Thyroid gland (tissue), 4 donors: ENCODE measurements around the gene PCNX3. TPM values are rescaled to one million over a fixed set of nuclear protein-coding genes. Genes with fewer than 3 reads are reported as not detected.

Experiments
- DNase-seq, 2 donors: peaks; one replicate each; pipeline ENCODE4 v3.0.0-alpha.2; 2019
- H3K27ac ChIP-seq, 3 donors: fragments of 200-600 bp; sonication (generic); 1 replicate in 2 of 3; 2 replicates in 1 of 3; pipeline ENCODE4 v1.5.1; 2016 to 2019; ENCODE audit warnings: mild to moderate bottlenecking in 1 of 3, moderate library complexity in 1 of 3
- H3K27me3 ChIP-seq: fragments of 200-600 bp; sonication (generic); one replicate; pipeline ENCODE4 v1.5.1; 2019
- H3K36me3 ChIP-seq, 2 donors: fragments of 200-600 bp; sonication (generic); one replicate each; pipeline ENCODE4 v1.5.1; 2016 to 2019
- H3K4me1 ChIP-seq, 2 donors: fragments of 200-600 bp; sonication (generic); one replicate each; pipeline ENCODE4 v1.5.1; 2017 to 2019
- H3K4me3 ChIP-seq, 3 donors: fragments of 200-600 bp; sonication (generic); replicated peaks in 1 of 3; 1 replicate in 2 of 3; 2 replicates in 1 of 3; pipeline ENCODE4 v1.5.1; 2016; ENCODE audit warnings: mild to moderate bottlenecking in 1 of 3
- H3K9me3 ChIP-seq: fragments of 200-600 bp; sonication (generic); one replicate; pipeline ENCODE4 v1.5.1; 2017
- CTCF ChIP-seq, 6 experiments: fragments of 200-600 bp in 3 of 6; fragments of 450-650 bp in 3 of 6; sonication (generic) in 3 of 6; IDR thresholded peaks; one replicate each; pipeline ENCODE4 v1.5.1; 2016 to 2019; ENCODE audit warnings: antibody characterized with exemption in 6 of 6, mild to moderate bottlenecking in 2 of 6, inconsistent platforms in 1 of 6, moderate library complexity in 1 of 6
- POLR2A ChIP-seq, 2 donors: fragments of 450-650 bp; IDR thresholded peaks; one replicate each; pipeline ENCODE4 v1.6.1; 2017; ENCODE audit warnings: antibody characterized with exemption in 2 of 2, mild to moderate bottlenecking in 2 of 2, moderate library complexity in 1 of 2
- WGBS, 2 donors: methylation state at CpG; one replicate each; pipeline ENCODE4 v1.1.5; 2017; 5-methylcytosine and 5-hydroxymethylcytosine counted together
- intact Hi-C: fragments of 100-400 bp; cut with DNase I; formaldehyde crosslinking; loops from one replicate; pipeline ENCODE4 v1.15.1; 2023
- total RNA-seq, 4 donors: library from RNA; depleted of rRNA; stranded (reverse); fragments of >200 nt; gene quantifications; one replicate each; pipeline ENCODE4 v1.2.3, GENCODE V29; 2016

Gene PCNX3
- total RNA-seq, 4 donors from 2014 or later, result 18.9 to 54.2 (median 47.0) TPM

GRCh38 chr11:65577756-65578109 lies 37.8 kb upstream of the PCNX3 start:
- Histone ChIP-seq H3K4me3 (no peak overlapping the region), H3K27ac (peak overlapping the region in 2 of 3 donors; percentile 61 to 76), H3K27me3 (no peaks in the 10 kb centered on the region), H3K4me1 (peaks cover 23 to 40% of the 10 kb centered on the region in 2 donors), H3K36me3 (peaks cover 3 to 5% of the 10 kb centered on the region in 2 donors), H3K9me3 (no peaks in the 10 kb centered on the region)
- no peak for TF ChIP-seq POLR2A (IDR thresholded peaks at IDR 0.05)
- TF ChIP-seq CTCF (IDR thresholded peaks at IDR 0.05), result no peak
- WGBS, 2 donors, result 19 to 72% methylated on average over 2 of the region's 8 CpGs
- intact Hi-C loops, result no loop called here
- no peak for DNase-seq

- 90 to 94% methylated on average over 7 of the region's 7 CpGs for WGBS, 2 donors
- TF ChIP-seq CTCF (IDR thresholded peaks at IDR 0.05), result no peak
- TF ChIP-seq POLR2A (IDR thresholded peaks at IDR 0.05), result no peak
- Histone ChIP-seq H3K9me3 (no peaks in the 10 kb centered on the region), H3K27me3 (no peaks in the 10 kb centered on the region), H3K4me1 (peaks cover 22 to 38% of the 10 kb centered on the region in 2 donors), H3K4me3 (no peak overlapping the region), H3K27ac (peak overlapping the region in 1 of 3 donors; percentile 76), H3K36me3 (peaks cover 3 to 5% of the 10 kb centered on the region in 2 donors)
- intact Hi-C loops, result no loop called here
- no peak for DNase-seq
Observed at GRCh38 chr11:65578134-65578533, 37.4 kb upstream of the PCNX3 start.

- no peak for TF ChIP-seq POLR2A (IDR thresholded peaks at IDR 0.05)
- TF ChIP-seq CTCF (IDR thresholded peaks at IDR 0.05), result no peak
- WGBS, 2 donors, result 69 to 90% methylated on average over 3 of the region's 3 CpGs
- H3K4me3 ChIP-seq, result no peak overlapping the region
Observed at GRCh38 chr11:65578667-65579066, 36.9 kb upstream of the PCNX3 start.

GRCh38 chr11:65579291-65579690 lies 36.3 kb upstream of the PCNX3 start:
- H3K4me1 ChIP-seq, result peaks cover 13 to 29% of the 10 kb centered on the region in 2 donors
- WGBS, 2 donors, result 74 to 93% methylated on average over 3 to 4 of the region's 4 CpGs
- H3K4me3 ChIP-seq, result no peak overlapping the region
- intact Hi-C loops, result no loop called here
- no peaks in the 10 kb centered on the region for H3K27me3 ChIP-seq
- TF ChIP-seq CTCF (IDR thresholded peaks at IDR 0.05), result no peak
- no peak for TF ChIP-seq POLR2A (IDR thresholded peaks at IDR 0.05)
- no peak overlapping the region for H3K27ac ChIP-seq
- H3K9me3 ChIP-seq, result no peaks in the 10 kb centered on the region
- no peak for DNase-seq
- peaks cover 3 to 5% of the 10 kb centered on the region in 2 donors for H3K36me3 ChIP-seq

More at GRCh38 chr11:65578667-65579066, 36.9 kb upstream of the PCNX3 start:
- intact Hi-C loops, result no loop called here
- Histone ChIP-seq H3K4me1 (peaks cover 17 to 33% of the 10 kb centered on the region in 2 donors), H3K9me3 (no peaks in the 10 kb centered on the region), H3K27ac (no peak overlapping the region), H3K27me3 (no peaks in the 10 kb centered on the region), H3K36me3 (peaks cover 3 to 5% of the 10 kb centered on the region in 2 donors)
- DNase-seq, result no peak

- 80 to 90% methylated on average over 2 to 12 of the region's 19 CpGs for WGBS, 2 donors
- H3K27ac ChIP-seq, result no peak overlapping the region
- intact Hi-C loops, result no loop called here
Observed at GRCh38 chr11:65580031-65580692, 35.4 kb upstream of the PCNX3 start.

More at GRCh38 chr11:65580031-65580692, 35.4 kb upstream of the PCNX3 start:
- Histone ChIP-seq H3K4me3 (no peak overlapping the region), H3K4me1 (peaks cover 5 to 26% of the 10 kb centered on the region in 2 donors), H3K9me3 (no peaks in the 10 kb centered on the region), H3K36me3 (peaks cover 3 to 5% of the 10 kb centered on the region in 2 donors), H3K27me3 (no peaks in the 10 kb centered on the region)
- TF ChIP-seq CTCF (IDR thresholded peaks at IDR 0.05), result no peak
- TF ChIP-seq POLR2A (IDR thresholded peaks at IDR 0.05), result no peak
- DNase-seq, result no peak
